Left lobe of liver (tissue), 2 donors: ENCODE data around the gene NIPAL1. TPM values are rescaled to one million over a fixed set of nuclear protein-coding genes. Genes with fewer than 3 reads are reported as not detected.
A peak's percentile ranks its signal among the peaks of the same experiment; 100 is the strongest.
"Not testable (repeated sequence)": the region's sequence is repeated elsewhere in the genome, so short reads cannot be mapped to it uniquely, and the experiment has no call there.

ENCODE experiments used
- ATAC-seq: fragments of 200-7000 bp; cut with Tn5 transposase; one replicate; pipeline ENCODE4 v1.9.1; 2020; ENCODE audit warnings: mild to moderate bottlenecking, moderate library complexity
- DNase-seq: peaks from one replicate; pipeline ENCODE4 v3.0.0-alpha.2; 2020; ENCODE audit warnings: low spot score
- total RNA-seq: library from RNA; stranded (reverse); gene quantifications from one replicate; pipeline ENCODE4 v1.2.1, GENCODE V29; 2021
- donor health status: DM: no; HTN: no; CAD: no; lungs with moderate emphysema.
- donor health status: DM: no; HTN: yes; CAD: no.

NIPAL1 gene
- 11.6 TPM for total RNA-seq

DNA sequence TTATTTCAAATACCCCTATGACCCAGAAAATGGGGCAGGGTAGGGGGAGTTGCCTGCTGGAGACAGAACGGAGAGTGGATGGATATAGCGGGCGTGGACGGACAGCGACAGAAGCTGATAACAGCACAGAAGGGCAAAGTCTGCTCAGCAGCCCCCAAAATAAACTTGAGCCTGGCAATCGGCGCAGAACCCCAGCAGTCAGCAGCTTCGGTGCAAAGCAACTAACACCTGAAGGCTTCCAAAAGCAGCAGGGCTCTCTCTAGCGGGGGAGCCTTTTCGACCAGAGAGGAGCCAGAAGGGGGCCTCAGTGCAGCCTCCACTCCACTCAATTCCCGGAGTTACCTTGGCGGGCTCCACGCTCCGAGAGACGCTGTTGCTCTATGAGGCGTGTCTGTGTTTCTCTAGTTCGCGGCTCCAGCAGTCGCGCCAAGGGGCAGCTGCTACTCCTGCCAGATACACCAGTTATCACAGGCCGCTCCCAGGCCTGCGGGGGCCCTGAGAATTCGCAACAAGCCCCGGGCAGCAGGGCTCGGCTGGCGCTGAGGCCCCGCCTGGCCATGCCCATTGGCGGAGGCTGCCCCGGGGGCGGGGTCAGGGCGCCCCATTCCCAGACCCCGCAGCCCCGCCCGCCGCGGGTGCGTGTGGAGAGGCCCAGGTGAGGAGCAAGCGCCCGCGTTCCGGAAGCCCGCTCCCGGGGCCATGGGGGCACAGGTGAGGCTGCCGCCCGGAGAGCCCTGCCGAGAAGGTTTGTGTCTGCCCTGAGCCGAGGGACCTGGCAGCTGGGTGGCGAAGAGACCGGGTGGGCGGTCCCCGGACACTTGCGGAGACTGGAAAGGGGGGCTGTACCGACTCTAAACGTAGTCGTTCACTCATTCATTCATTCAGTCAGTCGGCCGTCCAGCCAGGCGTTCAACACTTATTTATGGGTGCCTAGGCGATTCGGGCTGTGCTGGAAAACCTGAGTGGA, at the start of gene NIPAL1, which contains the start of gene CNGA1:
Gene NIPAL1, plus strand, starts transcription at position 632 of the 967 bp plus-strand sequence. Its CDS starts 68 bp downstream, at position 700.
Gene CNGA1, minus strand, starts transcription at position 541 of the 967 bp plus-strand sequence. CDS start 63,992 bp downstream, outside the sequence.
- ATAC-seq (peak; percentile 92), DNase-seq (peak; percentile 96)

DNA sequence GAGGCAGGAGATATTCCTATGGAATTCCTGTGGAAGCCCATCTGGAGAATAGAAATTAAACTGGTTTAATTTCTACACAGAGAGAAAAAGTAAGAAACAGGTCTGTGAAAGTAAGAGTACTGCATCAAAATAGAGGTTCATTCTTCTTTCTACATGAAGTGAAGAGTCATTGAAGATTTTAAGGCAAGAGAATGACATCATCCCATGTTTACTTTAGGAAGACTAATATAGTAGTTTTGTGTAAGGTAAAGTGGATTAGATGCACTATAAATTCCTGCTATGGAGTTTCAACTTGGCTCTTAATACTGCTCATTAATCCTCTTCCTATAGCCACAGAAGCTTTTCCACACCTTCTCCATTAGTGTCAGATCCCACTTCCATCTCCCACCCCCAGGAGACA, 47.7 kb upstream of the NIPAL1 start:
- ATAC-seq (no peak), DNase-seq (no peak)

DNA sequence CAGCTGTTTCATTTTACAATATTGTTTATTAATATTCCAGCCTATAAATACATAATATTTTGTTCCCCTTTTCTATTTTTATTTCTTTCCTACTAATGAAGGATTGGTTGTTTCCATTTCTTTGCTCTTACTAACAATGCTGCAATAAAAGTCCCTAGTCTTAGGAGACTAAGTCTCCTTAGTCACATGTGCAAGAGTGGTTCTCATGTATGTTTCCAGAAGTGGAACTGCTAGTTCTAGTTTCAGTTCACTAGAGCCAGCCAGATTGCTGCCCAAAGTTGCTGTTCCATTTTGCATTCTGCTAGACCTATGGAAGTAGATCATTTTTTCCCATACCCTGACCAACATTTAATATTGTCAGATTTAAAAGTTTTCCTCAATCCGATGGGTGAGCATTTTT, 44.4 kb upstream of the NIPAL1 start:
- peak; percentile 21 for ATAC-seq
- DNase-seq = no peak

DNA sequence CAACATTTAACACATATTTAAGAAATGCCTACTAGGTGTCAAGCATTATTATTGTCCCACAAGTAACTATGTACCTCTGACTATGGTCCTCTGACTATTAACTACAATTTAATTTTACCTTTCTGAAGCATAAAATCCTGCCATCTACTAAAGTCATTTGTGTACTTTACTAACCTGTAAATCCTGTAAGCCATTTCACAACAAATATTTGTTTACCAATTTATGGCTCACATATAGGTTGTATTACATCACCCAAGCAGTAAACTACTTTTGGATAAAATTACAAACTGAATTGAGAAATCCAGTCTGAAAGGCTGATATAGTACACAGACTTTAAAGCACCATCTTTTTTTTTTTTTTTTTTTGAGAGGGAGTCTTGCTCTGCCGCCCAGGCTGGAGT, 43.9 kb upstream of the NIPAL1 start:
- DNase-seq = no peak
- ATAC-seq = no peak

DNA sequence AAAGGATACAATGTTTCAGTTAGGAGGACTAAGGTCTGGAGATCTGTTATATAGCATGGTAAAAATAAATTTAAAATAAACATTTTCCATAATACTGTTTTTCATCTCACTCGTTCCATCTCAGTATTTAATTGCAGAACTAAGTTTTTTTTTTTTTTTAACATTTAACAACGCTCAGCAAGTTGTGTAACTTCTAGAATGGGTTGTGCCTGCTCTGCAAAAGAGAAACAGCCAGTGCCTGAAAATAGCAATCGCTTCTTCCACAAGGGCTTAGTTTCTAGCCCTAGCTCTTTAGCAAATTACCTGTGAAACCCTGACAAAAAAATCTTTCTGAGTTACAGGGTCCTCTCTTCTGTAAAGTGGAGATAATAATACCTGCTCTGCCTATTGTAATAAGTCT, 42.0 kb upstream of the NIPAL1 start:
- DNase-seq (no peak), ATAC-seq (no peak)

DNA sequence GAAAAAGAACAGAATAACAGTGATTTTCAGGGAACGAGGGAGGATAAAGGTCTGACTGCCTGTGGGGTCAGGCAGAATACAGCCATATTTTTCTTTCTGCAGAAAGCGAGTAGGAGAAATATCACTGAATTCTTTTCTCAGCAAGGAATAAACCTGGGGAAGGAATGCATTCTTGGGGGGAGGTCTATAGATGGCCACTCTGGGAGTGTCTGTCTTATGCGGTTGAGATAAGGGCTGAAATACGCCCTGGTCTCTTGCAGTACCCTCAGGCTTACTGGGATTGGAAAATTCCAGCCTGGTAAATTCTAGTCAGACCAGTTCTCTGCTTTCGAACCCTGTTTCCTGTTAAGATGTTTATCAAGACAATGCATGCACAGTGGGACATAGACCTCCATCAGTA, 26.4 kb upstream of the NIPAL1 start:
- no peak for DNase-seq
- ATAC-seq = no peak

DNA sequence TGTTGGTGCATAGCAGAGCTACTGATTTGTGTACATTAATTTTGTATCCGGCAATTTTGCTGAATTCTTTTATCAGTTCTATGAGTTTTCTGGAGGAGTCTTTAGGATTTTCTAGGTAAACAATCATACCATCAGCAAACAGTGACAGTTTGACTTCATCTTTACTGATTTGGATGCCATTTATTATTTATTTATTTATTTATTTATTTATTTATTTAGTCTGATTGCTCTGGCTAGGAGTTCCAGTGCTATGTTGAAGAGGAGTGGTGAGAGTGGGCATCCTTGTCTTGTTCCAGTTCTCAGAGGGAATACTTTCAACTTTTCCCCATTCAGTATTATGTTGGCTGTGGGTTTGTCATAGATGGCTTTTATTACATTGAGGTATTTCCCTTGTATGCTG, 24.1 kb upstream of the NIPAL1 start:
- not testable (repeated sequence) for ATAC-seq, DNase-seq

DNA sequence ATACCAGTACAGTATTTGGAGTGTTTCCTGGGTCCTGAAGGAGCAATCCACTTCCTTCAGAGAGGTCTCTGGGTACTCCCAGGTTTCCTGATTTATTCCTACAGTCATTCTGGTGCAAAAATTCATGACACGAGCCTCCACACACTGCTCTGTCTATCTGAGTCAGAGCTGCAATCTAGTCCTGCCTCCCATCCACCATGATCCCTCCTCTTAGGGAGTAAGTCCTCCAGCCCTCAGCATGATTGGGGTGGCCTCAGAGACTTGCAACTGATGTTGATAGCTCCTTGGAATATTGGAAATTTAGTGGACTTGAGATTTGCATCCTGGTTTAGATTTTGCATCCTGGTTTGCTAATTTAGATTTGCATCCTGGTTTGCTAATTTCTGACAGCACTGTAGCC, 20.6 kb upstream of the NIPAL1 start:
- ATAC-seq (no peak), DNase-seq (no peak)

DNA sequence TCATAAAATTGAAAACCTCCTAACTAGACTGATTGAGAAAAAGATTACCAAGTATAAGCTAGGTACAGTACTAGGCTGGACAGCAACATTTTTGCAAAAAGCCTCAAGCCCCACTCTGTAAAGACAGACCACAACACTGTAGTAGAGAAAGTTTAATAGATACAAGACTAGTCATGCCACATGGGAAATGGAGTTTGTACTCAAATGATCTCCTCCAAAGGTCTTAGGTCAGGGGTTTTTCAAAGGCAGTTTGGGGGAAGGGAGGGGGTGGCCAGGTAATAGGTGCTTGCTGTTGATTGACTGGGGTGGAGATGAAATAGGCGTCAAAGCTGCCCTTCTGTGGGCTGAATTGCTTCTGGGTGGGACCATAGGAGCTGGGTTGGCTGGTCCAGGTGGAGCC, 14.3 kb upstream of the NIPAL1 start:
- peak; percentile 72 for ATAC-seq
- no peak for DNase-seq

DNA sequence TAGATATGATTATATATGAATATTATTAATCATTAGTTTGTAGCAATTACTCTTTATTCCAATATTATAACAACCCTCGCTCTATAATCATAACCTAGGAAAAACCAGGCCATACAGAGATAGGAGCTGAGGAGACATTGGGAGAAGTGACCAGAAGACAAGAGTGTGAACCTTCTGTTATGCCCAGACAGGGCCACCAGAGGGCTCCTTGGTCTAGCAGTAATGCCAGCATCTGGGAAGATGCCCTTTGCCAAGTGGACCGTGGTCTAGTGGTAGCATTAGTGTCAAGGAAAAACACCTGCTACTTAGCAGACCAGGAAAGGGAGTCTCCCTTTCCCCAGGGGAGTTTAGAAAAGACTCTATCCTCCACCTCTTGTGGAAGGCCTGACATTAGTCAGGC, 13.0 kb upstream of the NIPAL1 start:
- ATAC-seq = not testable (repeated sequence)
- DNase-seq = peak; percentile 66

DNA sequence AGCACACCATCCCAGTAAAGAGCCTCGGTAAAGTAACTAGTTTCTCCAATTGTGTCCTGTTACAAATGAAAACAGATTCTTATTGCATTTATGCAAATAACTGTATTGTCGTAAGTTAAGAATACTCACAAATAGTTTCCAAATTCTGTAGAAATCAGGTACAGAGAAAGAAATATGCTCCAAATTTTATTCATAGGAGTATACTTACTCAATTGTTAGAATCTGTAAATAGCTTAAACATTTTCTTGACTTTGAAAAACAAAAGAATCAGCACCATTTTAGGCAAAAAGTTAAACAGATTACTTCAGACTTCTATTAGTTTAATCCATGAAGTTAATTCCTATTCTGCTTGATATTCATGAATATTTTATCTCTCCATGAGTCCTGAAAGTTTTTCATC, 10.8 kb upstream of the NIPAL1 start:
- no peak for ATAC-seq
- no peak for DNase-seq

DNA sequence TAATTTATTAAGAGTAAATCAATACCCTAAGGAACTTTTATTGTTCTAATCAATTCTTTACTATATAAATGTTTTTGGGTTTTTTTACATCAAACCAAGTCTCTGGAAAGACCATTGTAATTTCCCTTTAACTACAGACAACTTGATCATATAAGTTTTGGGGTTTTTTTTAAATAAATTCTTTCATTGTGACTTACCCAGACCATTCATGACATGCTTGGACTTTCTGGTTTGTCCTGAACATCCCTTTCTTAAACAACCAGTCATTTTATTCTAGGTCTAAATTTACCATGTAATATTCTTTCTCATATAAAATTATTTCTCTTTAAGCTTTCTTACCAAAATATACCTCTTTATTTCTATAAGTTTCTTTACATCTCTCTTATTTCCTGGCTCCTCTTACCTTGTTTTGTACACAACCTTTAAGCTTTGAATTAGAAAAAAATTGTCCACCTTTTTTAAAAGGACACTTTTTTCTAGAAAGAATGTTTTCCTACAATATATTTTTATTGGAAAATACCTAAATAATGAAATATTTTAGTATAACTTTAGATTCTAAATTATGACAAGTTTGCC, 8.5 kb upstream of the NIPAL1 start:
- DNase-seq (no peak), ATAC-seq (no peak)

DNA sequence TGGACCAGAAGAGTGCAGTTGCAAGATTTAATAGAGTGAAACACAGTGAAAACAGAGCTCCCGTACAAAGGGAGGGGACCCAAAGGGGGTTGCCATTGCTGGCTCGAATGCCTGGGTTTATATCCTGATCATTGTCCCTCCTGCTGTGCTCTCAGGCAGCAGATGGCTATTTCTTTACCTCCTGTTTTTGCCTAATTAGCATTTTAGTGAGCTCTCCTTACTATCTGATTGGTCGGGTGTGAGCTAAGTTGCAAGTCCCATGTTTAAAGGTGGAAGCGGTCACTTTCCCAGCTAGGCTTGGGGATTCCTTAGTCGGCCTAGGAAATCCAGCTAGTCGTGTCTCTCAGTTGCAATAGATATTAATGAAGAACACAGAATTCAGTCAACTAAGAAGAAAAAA, 5.7 kb upstream of the NIPAL1 start:
- ATAC-seq, DNase-seq: not testable (repeated sequence)

DNA sequence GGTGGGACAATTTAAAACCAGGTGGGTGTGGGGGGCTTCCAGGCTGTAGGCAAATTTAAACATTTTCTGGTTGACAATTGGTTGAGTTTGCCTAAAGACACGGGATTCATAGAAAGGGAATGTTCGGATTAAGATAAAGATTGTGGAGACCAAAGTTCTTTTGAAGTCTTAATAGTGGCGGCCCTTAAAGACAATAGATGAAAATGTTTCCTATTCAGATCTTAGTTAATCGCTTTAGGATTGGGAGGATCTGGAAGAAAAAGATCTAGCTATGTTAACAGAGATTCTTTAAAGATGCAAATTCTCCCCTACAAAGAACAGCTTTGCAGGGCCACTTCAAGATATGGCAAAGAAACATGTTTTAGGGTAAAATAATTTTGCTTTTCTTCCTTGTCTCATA, 4.8 kb upstream of the NIPAL1 start:
- no peak for DNase-seq
- ATAC-seq = no peak

DNA sequence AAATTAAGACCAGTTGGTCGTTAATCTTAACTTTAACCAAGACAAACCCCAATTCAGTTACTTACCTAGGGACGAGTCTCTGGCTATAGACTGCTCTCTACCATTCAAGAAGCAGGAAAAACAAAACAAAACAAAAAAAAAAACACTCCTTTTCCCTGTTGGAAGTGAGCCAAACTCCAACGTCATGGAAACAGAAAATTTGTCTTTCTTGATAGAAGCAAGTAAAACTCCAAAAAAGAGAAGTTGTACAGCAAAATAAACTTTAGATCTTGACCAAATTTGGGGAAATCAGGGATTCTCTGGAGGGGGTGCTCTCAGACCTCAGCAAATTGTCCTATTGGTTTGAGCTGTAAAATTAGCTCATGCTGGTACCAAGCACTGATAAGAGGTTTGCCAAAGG, 3.7 kb upstream of the NIPAL1 start:
- ATAC-seq (no peak), DNase-seq (no peak)

DNA sequence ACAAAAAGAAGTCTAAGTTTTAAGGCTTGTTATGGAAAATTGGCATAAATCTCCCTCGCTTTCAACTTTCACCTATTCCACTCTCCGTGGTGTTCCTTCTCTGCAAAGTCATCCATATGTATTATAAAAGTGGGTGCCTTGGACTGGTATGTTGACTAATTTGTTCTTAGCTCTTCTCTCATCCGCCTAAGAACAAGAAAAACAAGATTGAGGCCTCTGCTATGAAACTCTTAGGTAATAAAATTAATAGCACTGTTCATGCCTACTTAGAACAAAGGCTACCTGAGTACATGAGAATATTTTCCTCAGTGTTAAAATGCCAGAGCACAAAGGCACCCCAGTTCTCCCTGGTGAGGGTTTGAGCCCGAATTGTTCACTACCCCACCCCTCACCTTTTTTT, 1.4 kb upstream of the NIPAL1 start:
- no peak for DNase-seq
- ATAC-seq = no peak

DNA sequence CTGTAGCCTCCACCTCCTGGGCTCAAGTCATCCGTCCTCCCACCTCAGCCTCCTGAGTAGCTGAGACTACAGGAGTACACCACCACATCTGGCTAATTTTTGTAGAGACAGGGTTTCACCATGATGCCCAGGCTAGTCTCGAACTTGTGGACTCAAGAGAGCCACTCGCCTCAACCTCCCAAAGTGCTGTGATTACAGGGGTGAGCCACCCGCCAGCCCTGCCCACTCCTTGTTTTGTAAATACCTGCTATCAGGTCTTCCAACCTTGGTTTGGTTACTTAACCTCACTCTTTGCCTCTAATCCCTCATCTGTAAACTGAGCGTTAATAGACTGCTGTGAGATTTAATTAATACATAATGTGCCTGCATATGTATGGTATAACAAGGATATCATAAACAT, 894 bp upstream of the NIPAL1 start:
- ATAC-seq (peak; percentile 45), DNase-seq (peak; percentile 66)

DNA sequence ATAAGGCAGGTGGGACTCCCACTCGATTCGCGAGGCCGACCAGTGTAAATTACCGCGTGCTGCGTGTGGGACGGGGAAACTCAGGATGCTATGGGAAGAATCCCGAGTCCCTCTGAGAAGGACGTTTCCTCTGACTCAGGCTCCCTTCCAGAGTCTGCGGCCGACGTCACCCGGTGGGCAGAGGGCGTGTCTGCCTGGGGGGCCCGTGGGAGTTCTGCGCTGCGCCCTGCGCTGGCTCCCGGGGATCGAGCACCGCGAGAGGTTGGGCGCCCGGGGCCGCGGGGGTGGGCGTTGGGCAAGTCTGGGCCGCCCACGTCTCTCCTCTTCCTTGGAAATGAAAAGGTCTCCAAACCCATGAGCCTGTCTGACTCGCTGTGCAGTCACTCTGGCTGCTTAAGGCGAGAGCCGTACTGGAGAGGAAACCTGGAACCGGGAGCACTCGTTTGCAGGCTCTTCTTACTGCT, 568 bp downstream of the NIPAL1 start:
- ATAC-seq (peak; percentile 6), DNase-seq (peak; percentile 51)

DNA sequence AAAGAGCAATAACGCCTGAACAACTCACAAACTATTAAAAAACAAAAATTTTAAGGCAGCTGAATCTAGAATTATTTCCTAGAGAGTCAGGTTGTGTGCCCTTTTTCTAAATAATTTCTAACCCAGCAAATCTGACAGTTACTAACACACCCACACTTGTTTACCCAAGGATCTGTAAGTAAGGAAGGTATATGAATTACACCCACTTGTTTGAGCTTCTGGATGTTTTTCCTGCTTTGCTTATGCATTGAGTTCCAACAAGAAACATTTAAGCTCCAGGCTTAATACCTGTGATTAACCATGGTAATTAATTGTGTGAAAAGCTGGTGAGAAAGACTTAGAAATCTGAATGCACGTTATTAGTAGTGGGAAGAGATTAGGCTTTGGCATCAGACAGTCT, 1.5 kb downstream of the NIPAL1 start:
- no peak for DNase-seq
- ATAC-seq = no peak

DNA sequence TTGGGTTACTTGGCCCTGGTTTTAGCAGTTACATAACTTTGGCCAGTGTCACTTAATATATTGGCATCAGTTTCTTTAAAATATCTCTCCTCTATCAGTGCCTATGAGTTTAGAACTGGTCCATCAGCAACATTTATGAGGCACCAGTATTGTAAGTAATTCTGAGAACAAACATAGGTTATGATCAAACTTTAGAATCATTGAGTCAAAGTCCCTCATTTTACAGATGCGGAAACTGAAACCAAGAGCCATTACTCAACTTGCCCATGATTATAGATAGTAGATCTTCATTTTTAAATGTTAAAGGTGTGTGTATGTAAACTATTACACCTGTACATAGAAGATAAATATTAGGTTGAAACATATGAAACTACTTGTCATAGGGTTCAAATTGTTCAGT, 4.5 kb downstream of the NIPAL1 start:
- ATAC-seq = no peak
- no peak for DNase-seq

DNA sequence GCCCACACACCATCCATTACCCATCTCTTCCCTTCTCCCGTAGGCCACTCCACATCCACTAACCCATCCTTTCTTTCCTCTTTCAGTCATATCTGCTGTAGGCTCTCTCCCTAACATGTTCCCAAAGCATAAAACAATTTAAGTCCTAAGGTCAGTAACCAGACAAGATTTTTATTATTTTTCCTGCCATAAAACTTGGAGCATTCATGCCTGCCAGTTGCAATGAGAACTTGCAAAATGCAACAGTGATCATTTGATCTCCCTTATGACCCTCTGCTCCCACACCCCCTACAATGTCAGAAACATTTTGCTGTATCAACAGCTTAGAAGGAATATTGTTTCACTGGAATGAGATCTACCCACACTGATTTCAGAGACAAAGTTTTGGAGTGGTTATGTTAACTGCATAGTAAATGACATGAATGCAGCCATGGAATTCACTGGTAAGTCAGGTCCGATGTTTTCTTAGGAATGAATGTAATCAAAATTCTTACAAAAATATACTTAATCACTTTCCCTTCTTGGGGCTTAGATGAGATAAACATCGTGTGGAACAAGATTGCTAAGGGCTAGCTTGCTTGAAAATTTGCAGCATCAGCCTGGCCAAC, 5.7 kb downstream of the NIPAL1 start:
- DNase-seq = no peak
- ATAC-seq = no peak

DNA sequence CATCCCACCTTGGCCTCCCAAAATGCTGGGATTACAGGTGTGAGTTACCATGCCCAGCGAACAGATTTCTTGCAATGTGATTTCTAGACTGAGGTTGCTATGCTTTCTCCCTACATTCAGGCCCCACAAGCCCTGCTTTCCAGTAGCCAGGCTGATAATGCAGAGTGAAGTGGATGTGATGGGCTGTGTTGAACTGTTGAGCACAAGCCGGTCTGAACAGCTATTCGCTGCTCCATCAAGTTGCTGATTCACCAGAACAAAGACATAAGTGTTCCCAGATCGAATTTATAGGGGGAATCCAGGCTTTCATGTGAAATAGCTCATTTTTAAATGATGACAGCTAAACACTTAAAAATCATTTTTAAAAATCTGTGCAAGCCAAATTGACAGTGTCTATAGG, 8.0 kb downstream of the NIPAL1 start:
- ATAC-seq = no peak

More for the DNA sequence above, 8.0 kb downstream of the NIPAL1 start:
- no peak for DNase-seq
